ENCODE measurements around the gene JAKMIP1.

Gene JAKMIP1

GRCh38 chr4:6047130-6047673, 153.1 kb downstream of the JAKMIP1 start:
- DNase-seq (ENCODE audit: extremely low read depth in 1 of 2, low read depth in 1 of 2): no peak

- no peak for DNase-seq (ENCODE audit: extremely low read depth in 1 of 2, low read depth in 1 of 2)
Measured at GRCh38 chr4:6046526-6047129, 153.7 kb downstream of the JAKMIP1 start.

GRCh38 chr4:6044805-6045204, 155.5 kb downstream of the JAKMIP1 start:
- no peak for DNase-seq (ENCODE audit: extremely low read depth in 1 of 2, low read depth in 1 of 2)

- no peak for DNase-seq (ENCODE audit: extremely low read depth in 1 of 2, low read depth in 1 of 2)
Measured at GRCh38 chr4:6044276-6044675, 156.1 kb downstream of the JAKMIP1 start.

- no peak for DNase-seq (ENCODE audit: extremely low read depth in 1 of 2, low read depth in 1 of 2)
Measured at GRCh38 chr4:6043843-6044242, 156.5 kb downstream of the JAKMIP1 start.

- DNase-seq (ENCODE audit: extremely low read depth in 1 of 2, low read depth in 1 of 2): no peak
Measured at GRCh38 chr4:6043188-6043587, 157.2 kb downstream of the JAKMIP1 start.

- DNase-seq (ENCODE audit: extremely low read depth in 1 of 2, low read depth in 1 of 2): no peak
Measured at GRCh38 chr4:6042293-6043063, 157.9 kb downstream of the JAKMIP1 start.

- DNase-seq (ENCODE audit: extremely low read depth in 1 of 2, low read depth in 1 of 2): no peak
Measured at GRCh38 chr4:6041800-6042199, 158.5 kb downstream of the JAKMIP1 start.

- DNase-seq (ENCODE audit: extremely low read depth in 1 of 2, low read depth in 1 of 2): no peak
Measured at GRCh38 chr4:6038711-6039110, 161.6 kb downstream of the JAKMIP1 start.

GRCh38 chr4:6035786-6036185, 164.6 kb downstream of the JAKMIP1 start:
- DNase-seq (ENCODE audit: extremely low read depth in 1 of 2, low read depth in 1 of 2): no peak

- no peak for DNase-seq (ENCODE audit: extremely low read depth in 1 of 2, low read depth in 1 of 2)
Measured at GRCh38 chr4:6033381-6033780, 167.0 kb downstream of the JAKMIP1 start.

- DNase-seq (ENCODE audit: extremely low read depth in 1 of 2, low read depth in 1 of 2): no peak
Measured at GRCh38 chr4:6032249-6033244, 167.8 kb downstream of the JAKMIP1 start.

- DNase-seq (ENCODE audit: extremely low read depth in 1 of 2, low read depth in 1 of 2): no peak
Measured at GRCh38 chr4:6031846-6032245, 168.5 kb downstream of the JAKMIP1 start.

- no peak for DNase-seq (ENCODE audit: extremely low read depth in 1 of 2, low read depth in 1 of 2)
Measured at GRCh38 chr4:6030679-6031078, 169.7 kb downstream of the JAKMIP1 start.

- DNase-seq (ENCODE audit: extremely low read depth in 1 of 2, low read depth in 1 of 2): no peak
Measured at GRCh38 chr4:6029254-6029653, 171.1 kb downstream of the JAKMIP1 start.

GRCh38 chr4:6028168-6028567, 172.2 kb downstream of the JAKMIP1 start:
- DNase-seq (ENCODE audit: extremely low read depth in 1 of 2, low read depth in 1 of 2): no peak

GRCh38 chr4:6027392-6027791, 173.0 kb downstream of the JAKMIP1 start:
- DNase-seq (ENCODE audit: extremely low read depth in 1 of 2, low read depth in 1 of 2): no peak

- no peak for DNase-seq (ENCODE audit: extremely low read depth in 1 of 2, low read depth in 1 of 2)
Measured at GRCh38 chr4:6024313-6024960, 175.9 kb downstream of the JAKMIP1 start.

- no peak for DNase-seq (ENCODE audit: extremely low read depth in 1 of 2, low read depth in 1 of 2)
Measured at GRCh38 chr4:6023731-6024130, 176.6 kb downstream of the JAKMIP1 start.

- no peak for DNase-seq (ENCODE audit: extremely low read depth in 1 of 2, low read depth in 1 of 2)
Measured at GRCh38 chr4:6022607-6023288, 177.6 kb downstream of the JAKMIP1 start.
